ENCODE results near the gene MUL1.
"Not testable (repeated sequence)": the region's sequence is repeated elsewhere in the genome, so short reads cannot be mapped to it uniquely, and the experiment has no call there.

The MUL1 gene

GRCh38 chr1:20511518-20512428 is 3.8 kb upstream of the MUL1 start:
- no peak for DNase-seq (ENCODE audit: low read depth)

GRCh38 chr1:20508411-20508771 is 440 bp upstream of the MUL1 start:
- DNase-seq (ENCODE audit: low read depth) = no peak

DNA sequence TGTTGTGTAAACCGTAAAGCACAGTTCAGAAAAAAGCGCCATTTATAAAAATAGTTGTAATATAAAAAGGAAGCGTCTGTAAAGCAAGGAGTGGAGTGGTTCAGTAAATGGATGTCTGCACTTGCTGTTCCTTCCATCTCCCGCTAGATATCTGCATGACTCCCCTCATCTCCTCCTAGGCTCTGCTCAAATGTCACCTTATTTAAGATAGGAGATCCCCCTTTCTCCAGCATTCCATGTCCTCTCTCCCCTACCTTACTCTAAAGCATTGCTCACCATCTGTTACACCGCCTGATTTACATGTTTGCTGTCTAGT is 745 bp downstream of the MUL1 start:
- no peak for DNase-seq (ENCODE audit: low read depth)

GRCh38 chr1:20505488-20505887 is 2.5 kb downstream of the MUL1 start:
- DNase-seq (ENCODE audit: low read depth) = no peak

DNA sequence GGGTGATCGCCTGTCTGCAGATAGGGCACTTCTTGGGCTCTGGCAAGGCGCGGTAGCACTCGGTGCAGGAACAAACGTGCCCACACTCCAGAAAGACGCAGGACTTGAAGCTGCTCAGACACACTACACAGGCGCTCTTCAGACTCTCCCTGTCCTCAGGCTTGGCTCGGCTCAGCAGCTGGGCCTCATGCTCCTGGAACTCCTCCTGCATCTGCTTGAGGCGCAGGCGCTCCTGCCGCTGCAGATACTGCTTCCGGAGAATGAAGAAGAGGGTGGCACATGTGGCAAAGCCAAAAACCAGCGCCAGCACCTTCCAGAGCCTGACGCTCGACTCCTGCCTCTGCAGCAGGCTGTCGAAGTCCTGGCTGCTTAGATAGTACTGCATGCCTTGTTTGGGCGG is 7.2 kb downstream of the MUL1 start:
- DNase-seq (ENCODE audit: low read depth) = no peak

DNA sequence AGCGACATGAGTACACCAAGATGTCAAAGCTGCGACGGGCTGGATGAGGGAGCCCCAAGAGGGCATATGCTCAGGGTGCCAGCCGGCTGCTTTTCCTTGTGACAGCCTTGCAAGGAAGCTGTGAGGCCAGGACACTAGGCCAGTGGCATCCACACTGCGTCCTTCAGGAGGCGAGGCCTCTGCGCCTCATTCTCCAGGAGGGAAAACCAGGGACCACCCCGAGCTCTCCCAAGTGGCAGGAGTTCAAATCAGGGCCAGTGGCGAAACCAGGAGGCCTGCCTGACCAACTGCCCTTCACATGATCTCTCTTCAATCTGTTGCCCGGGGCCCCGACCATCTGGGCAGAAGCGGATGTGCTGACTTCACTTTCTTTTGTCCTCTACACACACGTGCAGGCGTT is 8.2 kb downstream of the MUL1 start:
- DNase-seq (ENCODE audit: low read depth) = no peak

GRCh38 chr1:20499105-20499504 is 8.8 kb downstream of the MUL1 start:
- no peak for DNase-seq (ENCODE audit: low read depth)

GRCh38 chr1:20498116-20498515 is 9.8 kb downstream of the MUL1 start:
- no peak for DNase-seq (ENCODE audit: low read depth)

- no peak for DNase-seq (ENCODE audit: low read depth)
These were observed 10.4 kb downstream of the MUL1 start for GRCh38 chr1:20497506-20497905.

- DNase-seq (ENCODE audit: low read depth) = not testable (repeated sequence)
These were observed 11.1 kb downstream of the MUL1 start for GRCh38 chr1:20496725-20497383.

DNA sequence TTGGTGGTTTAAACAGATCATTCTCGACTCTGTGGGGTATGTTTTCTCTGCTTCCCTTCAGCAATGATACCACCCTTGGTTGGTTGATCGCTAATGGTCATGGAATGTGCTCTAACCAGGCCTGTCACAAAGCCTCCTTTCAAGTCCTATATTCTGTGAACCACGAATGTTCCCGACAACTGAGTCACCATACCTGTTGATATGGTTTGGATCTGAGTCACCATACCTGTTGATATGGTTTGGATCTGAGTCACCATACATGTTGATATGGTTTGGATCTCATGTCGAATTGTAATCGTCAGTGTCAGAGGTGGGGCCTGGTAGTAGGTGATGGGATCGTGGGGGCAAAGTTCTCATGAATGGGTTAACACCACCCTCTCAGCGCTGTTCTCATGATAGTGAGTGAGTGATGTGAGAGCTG is 11.7 kb downstream of the MUL1 start:
- DNase-seq (ENCODE audit: low read depth) = no peak

DNA sequence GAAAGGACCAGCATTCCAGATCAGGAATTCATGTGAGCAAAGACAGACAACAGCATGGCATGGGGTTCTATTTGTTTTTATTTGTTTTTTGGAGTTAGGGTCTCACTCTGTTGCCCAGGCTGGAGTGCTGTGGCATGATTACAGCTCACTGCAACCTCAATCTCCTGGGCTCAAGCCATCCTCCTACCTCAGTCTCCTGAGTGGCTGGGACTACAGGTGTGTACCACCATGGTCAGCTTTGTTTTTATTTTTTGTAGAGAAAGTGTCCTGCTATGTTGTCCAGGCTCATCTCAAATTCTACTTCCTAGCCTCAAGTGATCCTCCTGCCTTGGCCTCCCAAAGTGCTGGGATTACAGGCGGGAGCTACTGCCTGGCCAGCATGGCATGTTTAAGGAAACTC is 12.3 kb downstream of the MUL1 start:
- no peak for DNase-seq (ENCODE audit: low read depth)

- DNase-seq (ENCODE audit: low read depth) = no peak
These were observed 13.2 kb downstream of the MUL1 start for GRCh38 chr1:20494609-20495311.

GRCh38 chr1:20493839-20494608 is 13.9 kb downstream of the MUL1 start:
- DNase-seq (ENCODE audit: low read depth) = peak; percentile 72

- DNase-seq (ENCODE audit: low read depth) = no peak
These were observed 14.6 kb downstream of the MUL1 start for GRCh38 chr1:20493309-20493708.

- DNase-seq (ENCODE audit: low read depth) = no peak
These were observed 15.2 kb downstream of the MUL1 start for GRCh38 chr1:20492751-20493150.

GRCh38 chr1:20491866-20492265 is 16.1 kb downstream of the MUL1 start:
- no peak for DNase-seq (ENCODE audit: low read depth)

DNA sequence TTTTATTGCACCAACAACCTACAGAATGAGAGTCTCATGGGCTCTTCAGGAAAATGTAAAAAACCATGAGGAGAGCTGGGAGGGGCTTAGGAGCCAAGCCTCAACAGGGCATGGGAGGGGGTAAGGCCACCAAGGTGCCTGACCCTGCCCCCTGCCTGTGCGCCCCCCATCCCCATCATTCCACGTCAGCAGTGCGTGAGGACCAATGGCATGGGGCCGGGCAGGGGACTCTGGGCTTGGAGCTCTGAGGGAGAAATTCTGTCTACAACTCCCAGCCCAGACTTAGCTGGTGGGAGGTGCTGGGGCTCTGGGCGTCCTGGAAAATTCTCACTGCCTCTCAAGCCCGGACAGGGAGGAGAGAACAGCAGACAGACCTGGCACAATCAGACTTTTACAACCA is 16.8 kb downstream of the MUL1 start:
- no peak for DNase-seq (ENCODE audit: low read depth)

DNA sequence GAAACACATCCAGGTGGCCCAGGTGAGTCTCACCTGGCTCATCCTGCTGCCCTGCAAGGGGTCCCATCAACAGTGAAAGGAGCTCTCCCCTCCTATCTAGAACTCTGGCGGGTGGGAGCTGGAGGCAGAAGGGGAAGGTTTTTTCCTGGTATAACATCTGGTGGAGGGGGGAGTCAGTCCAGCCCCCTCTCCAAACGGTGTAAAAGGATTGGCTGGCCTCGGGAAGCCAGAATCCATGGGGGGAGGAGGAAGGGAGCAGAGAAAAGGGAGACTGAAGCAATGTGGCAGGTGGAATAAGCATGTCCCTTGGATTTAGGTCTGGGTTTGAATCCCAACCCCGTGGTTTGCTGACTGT is 20.7 kb downstream of the MUL1 start:
- no peak for DNase-seq (ENCODE audit: low read depth)

GRCh38 chr1:20486457-20487235 is 21.3 kb downstream of the MUL1 start:
- DNase-seq (ENCODE audit: low read depth) = no peak

Measured in stimulated activated CD8-positive, alpha-beta memory T cell treated with anti-CD3 and anti-CD28 coated beads, Interleukin-4, amount 100 ng/mL, for 24 hours (primary cell).